Neuron (in vitro differentiated cells): ENCODE measurements around the gene GORASP2.

Experiments used
- H2AFZ ChIP-seq: one replicate; pipeline ENCODE4 v1.6.1; 2013; ENCODE audit warnings: low read depth, mild to moderate bottlenecking, inconsistent platforms, low read length, moderate library complexity
- H3K27me3 ChIP-seq: one replicate; pipeline ENCODE4 v1.6.1; 2013; ENCODE audit warnings: low read length; ENCODE audit not compliant: insufficient read depth
- H3K36me3 ChIP-seq: one replicate; pipeline ENCODE4 v1.6.1; 2013; ENCODE audit warnings: low read length; ENCODE audit not compliant: insufficient read depth
- H3K4me1 ChIP-seq: one replicate; pipeline ENCODE4 v1.6.1; 2013; ENCODE audit warnings: low read length; ENCODE audit not compliant: insufficient read depth
- H3K4me3 ChIP-seq: 2 replicates; pipeline ENCODE4 v1.5.1; 2013; ENCODE audit warnings: mild to moderate bottlenecking, low read length, moderate library complexity
- H3K9me3 ChIP-seq: one replicate; pipeline ENCODE4 v1.6.1; 2013; ENCODE audit warnings: low read length

Gene GORASP2

GRCh38 chr2:171004833-171005232 is 75.8 kb downstream of the GORASP2 start:
- Histone ChIP-seq H3K9me3 (no peaks in the 10 kb centered on the region), H3K4me3 (no peak overlapping the region), H2AFZ (no peak overlapping the region), H3K27me3 (no peaks in the 10 kb centered on the region), H3K4me1 (no peaks in the 10 kb centered on the region), H3K36me3 (peaks cover 61% of the 10 kb centered on the region)

GRCh38 chr2:171008550-171009205 is 79.6 kb downstream of the GORASP2 start:
- H3K36me3 ChIP-seq, result peaks cover 78% of the 10 kb centered on the region
- H3K4me1 ChIP-seq, result no peaks in the 10 kb centered on the region
- H3K9me3 ChIP-seq, result no peaks in the 10 kb centered on the region
- no peaks in the 10 kb centered on the region for H3K27me3 ChIP-seq
- H3K4me3 ChIP-seq, result no peak overlapping the region
- no peak overlapping the region for H2AFZ ChIP-seq

GRCh38 chr2:171009386-171009785 is 80.3 kb downstream of the GORASP2 start:
- Histone ChIP-seq H3K27me3 (no peaks in the 10 kb centered on the region), H2AFZ (no peak overlapping the region), H3K4me1 (no peaks in the 10 kb centered on the region), H3K4me3 (no peak overlapping the region), H3K9me3 (no peaks in the 10 kb centered on the region), H3K36me3 (peaks cover 81% of the 10 kb centered on the region)

GRCh38 chr2:171013851-171014250 is 84.8 kb downstream of the GORASP2 start:
- Histone ChIP-seq H2AFZ (no peak overlapping the region), H3K4me3 (no peak overlapping the region), H3K4me1 (no peaks in the 10 kb centered on the region), H3K9me3 (no peaks in the 10 kb centered on the region), H3K27me3 (no peaks in the 10 kb centered on the region), H3K36me3 (peaks cover 57% of the 10 kb centered on the region)

DNA sequence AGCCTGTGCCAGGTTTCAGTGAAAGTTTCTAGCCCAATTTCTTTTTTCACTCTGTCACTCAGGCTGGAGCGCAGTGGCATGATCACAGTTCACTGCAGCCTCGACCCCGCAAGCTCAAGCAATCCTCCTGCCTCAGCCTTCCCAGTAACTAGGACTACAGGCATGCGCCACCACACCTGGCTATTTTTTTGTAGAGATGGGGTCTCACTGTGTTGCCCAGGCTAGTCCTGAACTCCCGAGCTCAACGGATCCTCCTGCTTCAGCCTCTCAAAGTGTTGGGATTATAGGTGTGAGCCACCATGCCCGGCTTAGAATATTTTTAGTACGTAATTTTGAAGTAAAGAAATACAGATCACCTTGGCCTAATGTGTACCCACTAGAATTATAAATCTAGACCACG is 87.1 kb downstream of the GORASP2 start:
- Histone ChIP-seq H3K27me3 (no peaks in the 10 kb centered on the region), H3K9me3 (no peaks in the 10 kb centered on the region), H3K4me3 (no peak overlapping the region), H2AFZ (no peak overlapping the region), H3K4me1 (no peaks in the 10 kb centered on the region), H3K36me3 (peaks cover 37% of the 10 kb centered on the region)
